ENCODE data around the gene SAMM50. TPM values are rescaled to one million over a fixed set of nuclear protein-coding genes. Genes with fewer than 3 reads are reported as not detected.

SAMM50 gene
- total RNA-seq, 1 donor from 2014 or later: 22.3 TPM

DNA sequence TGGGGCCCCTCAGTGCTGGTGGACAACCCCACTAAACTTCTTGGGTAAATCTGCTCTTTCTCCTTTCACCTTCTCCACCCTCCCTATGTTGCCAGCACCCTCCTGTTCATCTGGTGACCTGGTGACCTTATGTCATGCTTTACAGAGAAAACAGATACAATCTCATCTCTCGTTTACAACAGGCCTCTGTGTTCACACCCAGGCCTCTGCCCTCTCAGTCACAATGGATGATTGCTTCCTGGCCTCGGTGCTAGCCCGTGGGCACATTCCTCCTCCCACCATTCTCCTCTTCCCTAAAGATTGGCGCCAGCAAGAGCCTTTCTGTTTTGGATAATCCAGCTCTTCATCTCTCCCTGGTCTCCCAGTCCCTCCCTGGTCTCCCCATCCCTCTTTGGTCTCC lies 43.9 kb upstream of the SAMM50 start:
- H3K36me3 ChIP-seq: no peaks in the 10 kb centered on the region

DNA sequence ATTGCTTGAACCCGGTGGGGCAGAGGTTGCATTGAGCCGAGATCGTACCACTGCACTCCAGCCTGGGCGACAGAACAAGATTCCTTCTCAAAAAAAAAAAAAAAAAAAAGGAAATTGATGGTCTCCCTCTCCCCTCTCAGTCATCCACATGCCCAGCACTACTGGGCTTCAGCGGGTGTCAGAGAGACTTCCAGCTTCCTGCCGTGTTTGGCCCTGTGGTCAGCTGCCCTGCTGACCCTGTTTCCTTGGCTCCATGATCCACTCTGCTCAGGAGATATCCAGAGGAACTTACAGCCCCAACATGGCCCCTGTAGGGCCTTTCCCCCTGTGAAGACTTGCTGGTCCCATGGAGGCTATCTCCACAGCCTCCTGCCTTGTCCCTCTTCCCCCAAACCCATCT lies 37.7 kb upstream of the SAMM50 start:
- H3K27me3 ChIP-seq: no peaks in the 10 kb centered on the region
- H3K4me1 ChIP-seq: no peaks in the 10 kb centered on the region
- TF ChIP-seq POLR2A (IDR thresholded peaks at IDR 0.05) (no peak), POLR2AphosphoS5 (IDR thresholded peaks at IDR 0.05; ENCODE audit: insufficient read depth in 1 of 2, low read depth in 1 of 2) (no peak)
- TF ChIP-seq, protein P1, sequence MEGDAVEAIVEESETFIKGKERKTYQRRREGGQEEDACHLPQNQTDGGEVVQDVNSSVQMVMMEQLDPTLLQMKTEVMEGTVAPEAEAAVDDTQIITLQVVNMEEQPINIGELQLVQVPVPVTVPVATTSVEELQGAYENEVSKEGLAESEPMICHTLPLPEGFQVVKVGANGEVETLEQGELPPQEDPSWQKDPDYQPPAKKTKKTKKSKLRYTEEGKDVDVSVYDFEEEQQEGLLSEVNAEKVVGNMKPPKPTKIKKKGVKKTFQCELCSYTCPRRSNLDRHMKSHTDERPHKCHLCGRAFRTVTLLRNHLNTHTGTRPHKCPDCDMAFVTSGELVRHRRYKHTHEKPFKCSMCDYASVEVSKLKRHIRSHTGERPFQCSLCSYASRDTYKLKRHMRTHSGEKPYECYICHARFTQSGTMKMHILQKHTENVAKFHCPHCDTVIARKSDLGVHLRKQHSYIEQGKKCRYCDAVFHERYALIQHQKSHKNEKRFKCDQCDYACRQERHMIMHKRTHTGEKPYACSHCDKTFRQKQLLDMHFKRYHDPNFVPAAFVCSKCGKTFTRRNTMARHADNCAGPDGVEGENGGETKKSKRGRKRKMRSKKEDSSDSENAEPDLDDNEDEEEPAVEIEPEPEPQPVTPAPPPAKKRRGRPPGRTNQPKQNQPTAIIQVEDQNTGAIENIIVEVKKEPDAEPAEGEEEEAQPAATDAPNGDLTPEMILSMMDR (IDR thresholded peaks at IDR 0.05): no peak
- H3K27ac ChIP-seq: no peak overlapping the region
- no peaks in the 10 kb centered on the region for H3K9me3 ChIP-seq
- H3K36me3 ChIP-seq: no peaks in the 10 kb centered on the region
- DNase-seq (ENCODE audit: extremely low spot score in 2 of 2): no peak
- intact Hi-C loops (cut with DNase I): no loop called here
- H3K4me3 ChIP-seq: no peak overlapping the region

More for the DNA sequence above, 43.9 kb upstream of the SAMM50 start:
- no peak for DNase-seq (ENCODE audit: extremely low spot score in 2 of 2)
- intact Hi-C loops (cut with DNase I): no loop called here
- Histone ChIP-seq H3K27ac (no peak overlapping the region), H3K27me3 (no peaks in the 10 kb centered on the region), H3K4me1 (no peaks in the 10 kb centered on the region), H3K9me3 (no peaks in the 10 kb centered on the region), H3K4me3 (no peak overlapping the region)
- TF ChIP-seq, protein P1 (IDR thresholded peaks at IDR 0.05): no peak
- TF ChIP-seq POLR2A (IDR thresholded peaks at IDR 0.05) (no peak), POLR2AphosphoS5 (IDR thresholded peaks at IDR 0.05; ENCODE audit: insufficient read depth in 1 of 2, low read depth in 1 of 2) (no peak)

DNA sequence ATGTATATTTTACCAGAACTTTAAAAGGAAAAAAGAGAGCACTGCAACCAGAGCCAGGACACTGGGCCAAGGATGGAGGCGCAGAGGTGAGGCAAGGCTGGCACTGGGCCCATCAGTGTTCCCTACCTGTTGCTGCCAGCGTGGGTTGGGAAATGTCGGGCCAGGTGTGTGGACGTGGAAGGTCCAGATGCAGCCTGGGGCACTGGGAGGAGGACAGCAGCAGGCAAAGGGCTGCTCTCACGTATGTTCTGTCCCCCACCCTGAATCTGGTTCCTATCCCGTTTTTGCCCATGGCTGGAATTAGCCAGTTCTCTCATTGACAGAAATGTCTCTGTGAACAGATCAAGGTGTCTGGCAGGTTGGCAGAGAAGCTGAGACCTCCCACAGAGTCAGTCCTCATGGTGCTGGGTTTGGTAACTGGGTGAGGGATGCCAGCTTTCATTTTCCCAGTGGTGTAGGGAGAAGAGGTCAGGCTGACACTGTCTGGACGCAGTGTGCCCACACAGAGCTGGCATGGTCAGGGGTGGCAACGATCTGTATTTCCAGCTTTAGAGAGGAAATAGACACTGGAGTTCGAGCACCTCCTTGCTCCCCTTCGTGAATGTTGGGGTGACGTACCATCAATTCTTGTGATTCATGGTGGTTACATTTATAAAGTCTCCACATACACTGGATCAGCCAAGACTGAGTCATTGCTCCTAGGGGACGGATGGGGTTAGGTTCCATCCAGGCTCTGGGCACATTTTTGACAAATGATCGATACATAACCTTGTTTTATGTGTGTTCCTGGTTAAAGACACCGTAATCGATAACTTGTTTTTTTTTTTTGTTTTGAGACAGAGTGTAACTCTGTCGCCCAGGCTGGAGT lies 35.9 kb upstream of the SAMM50 start:
- TF ChIP-seq POLR2AphosphoS5 (IDR thresholded peaks at IDR 0.05; ENCODE audit: insufficient read depth in 1 of 2, low read depth in 1 of 2) (no peak), POLR2A (IDR thresholded peaks at IDR 0.05) (no peak)
- TF ChIP-seq, protein P1 (IDR thresholded peaks at IDR 0.05): no peak
- Histone ChIP-seq H3K36me3 (no peaks in the 10 kb centered on the region), H3K9me3 (no peaks in the 10 kb centered on the region), H3K4me1 (peaks cover 14% of the 10 kb centered on the region), H3K4me3 (no peak overlapping the region), H3K27me3 (no peaks in the 10 kb centered on the region), H3K27ac (no peak overlapping the region)
- intact Hi-C loops (cut with DNase I): no loop called here
- no peak for DNase-seq (ENCODE audit: extremely low spot score in 2 of 2)

DNA sequence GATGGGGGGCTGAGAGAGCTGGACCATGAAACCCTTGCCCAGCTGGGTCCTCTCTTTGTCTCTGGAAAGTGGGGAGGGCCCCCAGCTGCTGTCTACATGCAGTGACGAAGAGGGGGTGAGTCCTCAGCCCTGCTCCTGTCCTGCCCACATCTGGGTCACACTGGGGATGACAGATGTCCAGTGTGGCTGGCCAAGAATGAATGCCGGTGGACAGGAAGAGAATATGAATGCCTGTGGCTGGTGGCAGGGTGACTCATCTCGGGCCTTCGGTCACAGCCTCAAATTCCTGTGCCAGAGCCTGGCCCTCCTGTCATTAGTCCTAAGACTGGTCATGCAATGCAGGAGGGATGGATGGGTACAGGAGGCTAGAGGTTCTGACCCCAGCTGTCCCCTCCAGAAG lies 33.9 kb upstream of the SAMM50 start:
- Histone ChIP-seq H3K4me3 (no peak overlapping the region), H3K4me1 (peaks cover 24% of the 10 kb centered on the region), H3K36me3 (no peaks in the 10 kb centered on the region), H3K27me3 (no peaks in the 10 kb centered on the region), H3K27ac (no peak overlapping the region), H3K9me3 (no peaks in the 10 kb centered on the region)
- TF ChIP-seq POLR2A (IDR thresholded peaks at IDR 0.05): no peak
- TF ChIP-seq POLR2AphosphoS5 (IDR thresholded peaks at IDR 0.05; ENCODE audit: insufficient read depth in 1 of 2, low read depth in 1 of 2): no peak
- TF ChIP-seq, protein P1 (IDR thresholded peaks at IDR 0.05): no peak
- no peak for DNase-seq (ENCODE audit: extremely low spot score in 2 of 2)
- intact Hi-C loops (cut with DNase I): no loop called here

- H3K27ac ChIP-seq: no peak overlapping the region
Measured at GRCh38 chr22:43922123-43922522, 33.1 kb upstream of the SAMM50 start.

More at GRCh38 chr22:43922123-43922522, 33.1 kb upstream of the SAMM50 start:
- Histone ChIP-seq H3K4me3 (no peak overlapping the region), H3K9me3 (no peaks in the 10 kb centered on the region), H3K4me1 (peaks cover 24% of the 10 kb centered on the region), H3K27me3 (no peaks in the 10 kb centered on the region), H3K36me3 (no peaks in the 10 kb centered on the region)
- intact Hi-C loops (cut with DNase I): no loop called here
- no peak for DNase-seq (ENCODE audit: extremely low spot score in 2 of 2)
- no peak for TF ChIP-seq POLR2A (IDR thresholded peaks at IDR 0.05)
